NK-92 (cell line): Measurements from ENCODE around the gene FYB1.
A peak's percentile ranks its signal among the peaks of the same experiment; 100 is the strongest.

Experiments used
- DNase-seq: peaks from one replicate; lab custom pipeline; 2025; ENCODE audit not compliant: unreplicated experiment; lab: John Stamatoyannopoulos, UW

FYB1 gene

GRCh38 chr5:39092581-39093351 lies 126.6 kb downstream of the FYB1 start:
- no peak for DNase-seq

DNA sequence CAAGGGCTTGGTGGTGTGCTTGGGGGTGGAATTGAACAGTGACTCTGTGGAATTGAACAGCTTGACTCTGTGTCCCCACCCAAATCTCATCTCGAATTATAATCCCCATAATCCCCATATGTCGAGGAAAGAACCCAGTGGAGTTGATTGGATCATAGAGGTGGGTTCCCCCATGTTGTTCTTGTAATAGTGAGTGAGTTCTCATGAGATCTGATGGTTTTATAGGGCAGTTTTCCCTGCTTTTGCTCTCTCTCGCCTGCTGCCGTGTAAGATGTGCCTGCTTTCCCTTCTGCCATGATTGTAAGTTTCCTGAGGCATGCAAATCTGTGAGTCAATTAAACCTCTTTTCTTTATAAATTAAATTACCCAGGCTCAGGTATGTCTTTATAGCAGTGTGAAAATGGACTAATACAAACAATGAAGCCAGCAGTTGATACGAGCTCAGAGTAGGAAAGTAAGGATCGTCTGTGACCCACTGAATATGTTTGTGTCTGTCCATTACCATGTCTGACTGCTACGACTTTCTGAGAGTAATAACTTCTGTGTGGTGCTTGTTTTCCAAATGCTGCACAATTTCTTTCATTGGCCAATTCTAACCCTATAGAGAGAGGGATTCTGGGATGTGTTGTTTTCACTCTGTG lies 127.3 kb downstream of the FYB1 start:
- no peak for DNase-seq

GRCh38 chr5:39083968-39084367 lies 135.4 kb downstream of the FYB1 start:
- no peak for DNase-seq

DNA sequence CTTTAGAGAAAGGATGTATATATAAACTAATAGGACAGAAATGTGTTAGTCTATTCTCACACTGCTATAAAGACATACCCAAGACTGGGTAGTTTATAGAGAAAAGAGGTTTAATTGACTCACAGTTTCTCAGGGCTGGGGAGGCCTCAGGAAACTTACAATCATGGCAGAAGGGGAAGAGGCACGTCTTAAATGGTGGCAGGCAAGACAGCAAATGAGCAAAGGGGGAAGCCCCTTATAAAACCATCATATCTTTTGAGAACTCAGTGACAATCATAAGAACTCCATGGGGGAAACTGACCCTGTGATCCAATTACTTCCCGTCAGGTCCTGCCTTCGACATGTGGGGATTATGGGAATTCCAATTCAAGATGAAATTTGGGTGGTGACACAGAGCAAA lies 136.4 kb downstream of the FYB1 start:
- DNase-seq, result no peak

DNA sequence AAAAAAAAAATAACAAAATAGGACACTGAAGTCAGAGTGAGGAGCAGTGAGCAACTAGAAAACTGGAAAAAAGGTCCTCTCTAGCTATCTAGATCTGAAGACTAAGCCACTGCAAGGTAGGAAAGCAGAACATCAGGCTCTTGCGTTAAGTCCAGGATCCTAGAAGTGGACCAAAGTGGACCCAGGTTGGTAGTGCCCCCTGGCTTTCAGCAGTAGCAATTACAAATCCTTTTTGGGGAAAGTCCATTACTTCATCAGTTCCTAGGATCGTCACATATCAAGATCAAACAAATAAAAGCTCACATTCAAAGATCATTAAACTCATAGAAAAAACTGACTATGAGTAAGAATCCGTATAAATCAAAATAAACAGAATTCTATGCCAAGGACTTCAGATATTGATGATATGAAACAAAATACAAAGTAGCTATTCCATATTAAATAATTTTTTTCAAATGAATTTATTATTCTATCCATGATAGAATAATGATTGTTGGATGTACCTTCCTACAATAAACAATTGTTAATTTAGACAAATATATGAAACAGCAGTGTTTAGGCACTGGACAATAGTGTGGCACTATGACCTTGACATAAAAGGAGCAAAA lies 138.7 kb downstream of the FYB1 start:
- DNase-seq, result no peak

GRCh38 chr5:39080168-39080567 lies 139.2 kb downstream of the FYB1 start:
- DNase-seq, result no peak

DNA sequence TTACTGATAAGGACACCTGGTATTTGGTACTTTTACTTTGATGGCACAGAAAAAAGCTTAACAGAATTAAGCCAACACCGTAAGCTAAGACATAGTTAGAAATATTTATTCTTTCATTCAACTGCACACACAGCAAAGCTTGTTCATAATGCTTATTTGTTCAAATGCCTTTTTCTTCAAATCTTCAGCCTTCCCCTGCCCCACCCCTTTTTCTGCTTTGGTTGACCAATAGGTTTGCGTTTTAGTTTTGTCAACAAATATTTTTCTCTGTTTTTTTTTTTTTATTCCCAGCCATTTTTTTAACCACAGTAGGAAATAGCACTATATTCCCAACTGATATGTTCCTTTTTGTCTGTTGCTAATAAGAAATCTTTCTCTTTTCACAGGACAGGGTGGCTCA lies 140.2 kb downstream of the FYB1 start:
- no peak for DNase-seq

DNA sequence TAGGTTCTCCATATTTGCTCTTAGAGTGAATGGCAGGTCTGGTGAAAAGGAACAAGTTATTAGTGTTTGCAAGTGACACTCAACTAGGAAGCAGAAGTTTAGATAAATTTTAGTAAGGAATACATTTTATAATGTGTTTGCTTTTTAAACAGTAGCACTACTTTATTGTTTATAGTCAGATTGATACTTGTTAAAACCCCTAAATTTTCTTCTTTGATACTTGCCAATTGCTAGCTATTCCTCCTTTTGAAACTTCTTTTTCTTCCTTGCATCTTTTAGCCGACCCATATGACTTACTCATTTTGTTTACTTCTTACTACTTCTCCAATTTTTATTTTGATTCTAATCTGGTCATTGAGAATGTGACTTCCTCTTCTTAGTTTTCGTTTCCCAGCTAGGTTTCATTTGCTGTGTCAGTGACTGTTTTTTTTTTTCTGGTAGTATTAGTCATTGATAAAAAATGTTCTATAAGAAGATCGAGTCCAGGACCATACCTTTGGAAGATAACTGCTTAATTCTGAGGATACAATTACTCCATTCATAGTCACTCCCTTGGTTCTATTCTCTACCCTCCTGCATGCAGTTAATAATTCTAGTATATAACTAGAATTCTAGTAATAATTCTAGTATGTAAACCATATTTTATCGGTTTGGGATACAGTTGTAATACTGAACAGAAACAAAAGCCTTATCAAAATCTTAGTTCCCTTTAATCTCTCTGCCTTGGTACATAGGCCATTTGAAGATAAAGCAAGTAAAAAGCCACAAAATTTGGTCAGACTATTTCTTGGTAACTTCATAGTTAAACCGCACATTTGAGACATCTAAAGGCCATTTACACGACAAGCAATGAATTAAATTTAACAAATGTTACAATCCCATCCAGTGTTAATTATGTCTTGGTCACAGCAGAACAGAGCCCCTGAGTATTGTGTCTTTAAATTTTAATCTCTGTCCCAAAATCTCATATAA lies 142.3 kb downstream of the FYB1 start:
- no peak for DNase-seq

DNA sequence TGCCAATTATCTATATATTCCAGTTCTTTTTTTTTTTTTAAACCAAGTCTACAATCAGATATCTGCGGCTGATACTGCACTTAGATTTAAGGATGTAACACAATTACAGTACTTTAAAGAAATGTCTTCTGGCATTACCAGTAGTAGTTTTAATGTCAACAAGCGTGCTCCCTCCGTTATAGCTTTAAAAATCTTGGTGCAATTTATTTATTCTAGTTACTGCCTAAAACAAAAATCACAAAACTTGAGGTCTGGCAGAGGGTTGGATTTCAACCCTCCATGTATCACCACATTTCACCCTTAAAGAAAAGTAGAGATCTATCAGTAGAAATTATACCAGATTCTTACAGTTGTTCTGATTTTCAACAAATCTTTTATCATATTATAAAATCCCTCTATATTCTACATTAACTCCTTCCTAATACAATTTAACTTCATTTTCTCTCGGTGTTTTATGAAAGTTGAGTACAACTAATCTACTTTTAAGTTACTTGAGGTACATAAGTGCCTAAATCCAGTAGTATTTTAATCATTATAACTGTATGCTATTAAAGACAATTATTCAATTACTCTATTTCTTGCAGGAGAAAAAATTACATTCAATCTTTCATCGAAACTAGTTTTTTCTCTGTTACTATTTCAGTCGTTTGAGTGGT lies 143.1 kb downstream of the FYB1 start:
- DNase-seq, result no peak

- DNase-seq, result peak; percentile 11
Observed at GRCh38 chr5:39074017-39074814, 145.1 kb downstream of the FYB1 start, which contains the start of gene RICTOR. Gene RICTOR (minus strand): TSS chr5:39074399. CDS start chr5:39074377, 22 bp downstream.

- no peak for DNase-seq
Observed at GRCh38 chr5:39073767-39074016, 145.7 kb downstream of the FYB1 start.

DNA sequence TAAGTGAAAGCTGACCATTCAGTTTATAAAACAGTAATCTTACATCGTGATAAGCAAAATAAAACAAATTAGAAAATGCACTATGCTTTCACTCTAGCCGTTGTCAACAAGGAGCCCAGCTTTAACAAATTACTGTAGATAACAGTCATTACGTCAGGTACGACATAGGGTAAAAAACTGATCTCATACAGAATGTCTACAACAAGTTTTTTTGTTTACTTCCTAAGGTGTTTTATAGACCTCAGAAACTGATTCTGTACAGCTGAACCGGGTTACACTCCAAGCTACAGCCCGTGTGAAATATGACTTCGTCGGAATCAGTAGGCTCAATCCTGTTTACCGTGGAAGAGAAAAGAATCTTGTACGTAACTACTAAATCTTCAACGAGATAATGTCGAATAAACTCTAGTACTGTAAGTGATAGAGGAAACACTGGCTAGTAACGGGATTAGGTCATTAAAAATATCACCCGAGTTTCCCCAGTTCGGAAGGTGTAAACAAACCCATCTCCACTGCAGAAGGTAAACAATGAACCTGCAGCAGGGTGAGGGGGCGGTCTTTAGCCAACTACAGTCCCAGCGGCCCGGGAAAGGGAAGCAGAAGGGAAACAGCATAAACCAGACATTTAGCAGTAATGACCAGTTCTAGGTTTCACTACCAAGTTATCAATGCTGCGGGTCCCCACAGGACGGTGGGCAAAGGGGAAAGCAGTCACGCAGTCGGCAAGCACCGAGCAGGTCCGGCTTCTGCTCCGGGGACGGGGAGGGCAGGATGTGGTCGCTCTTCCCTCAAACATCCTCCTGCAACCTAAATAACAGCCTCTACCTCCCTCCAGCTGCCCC lies 146.2 kb downstream of the FYB1 start:
- DNase-seq, result no peak

GRCh38 chr5:39068099-39068498 lies 151.3 kb downstream of the FYB1 start:
- DNase-seq, result no peak

DNA sequence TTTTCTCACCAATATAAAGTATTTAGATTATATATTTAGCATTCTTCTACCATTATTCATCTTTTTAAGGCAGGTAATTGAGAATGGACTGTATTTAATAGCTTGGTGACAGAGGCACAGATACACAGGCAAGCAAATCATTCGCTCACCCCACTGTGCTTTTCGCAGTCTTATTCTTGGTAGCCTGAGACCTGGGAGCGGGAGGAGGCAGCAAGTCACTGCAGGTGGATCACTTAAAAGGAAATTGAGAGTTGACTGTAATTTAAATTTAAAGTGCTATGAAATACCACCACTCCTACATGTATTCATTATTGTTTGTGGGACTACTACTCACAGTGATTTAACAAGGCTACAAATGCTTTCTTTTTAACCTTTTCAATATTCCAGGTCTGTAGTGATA lies 154.9 kb downstream of the FYB1 start:
- no peak for DNase-seq

- DNase-seq, result no peak
Observed at GRCh38 chr5:39063037-39063436, 156.3 kb downstream of the FYB1 start.

- DNase-seq, result no peak
Observed at GRCh38 chr5:39062530-39062929, 156.8 kb downstream of the FYB1 start.

- no peak for DNase-seq
Observed at GRCh38 chr5:39062104-39062503, 157.3 kb downstream of the FYB1 start.

- no peak for DNase-seq
Observed at GRCh38 chr5:39059064-39059463, 160.3 kb downstream of the FYB1 start.
